Upper lobe of left lung (tissue), 6 donors: ENCODE results near the gene EP300. TPM values are rescaled to one million over a fixed set of nuclear protein-coding genes. Genes with fewer than 3 reads are reported as not detected.
"Not testable (repeated sequence)": the region's sequence is repeated elsewhere in the genome, so short reads cannot be mapped to it uniquely, and the experiment has no call there.

Experiments used
- ATAC-seq, 2 donors: fragments of 200-7000 bp; cut with Tn5 transposase; one replicate each; pipeline ENCODE4 v1.9.1; 2022; ENCODE audit warnings: mild to moderate bottlenecking in 2 of 2, moderate library complexity in 2 of 2; ENCODE audit not compliant: low FRiP score in 2 of 2
- DNase-seq, 2 donors: peaks; one replicate each; pipeline ENCODE4 v3.0.0-alpha.2; 2019 to 2020
- H3K27ac ChIP-seq, 4 donors: fragments of 200-600 bp; sonication (generic); one replicate each; pipeline ENCODE4 v1.5.1; 2016 to 2019
- H3K27me3 ChIP-seq, 4 donors: fragments of 200-600 bp; sonication (generic); one replicate each; pipeline ENCODE4 v1.5.1; 2017 to 2019
- H3K36me3 ChIP-seq, 4 donors: fragments of 200-600 bp; sonication (generic); one replicate each; pipeline ENCODE4 v1.5.1; 2016 to 2019
- H3K4me1 ChIP-seq, 4 donors: fragments of 200-600 bp; sonication (generic); one replicate each; pipeline ENCODE4 v1.5.1; 2018 to 2019
- H3K4me3 ChIP-seq, 4 donors: fragments of 200-600 bp; sonication (generic); one replicate each; pipeline ENCODE4 v1.5.1; 2017 to 2019; ENCODE audit warnings: mild to moderate bottlenecking in 2 of 4, moderate library complexity in 1 of 4
- H3K9me3 ChIP-seq, 4 donors: fragments of 200-600 bp; sonication (generic); one replicate each; pipeline ENCODE4 v1.5.1; 2018 to 2019
- EP300 ChIP-seq, 4 donors: sonication (generic); formaldehyde crosslinking; IDR thresholded peaks; one replicate each; pipeline ENCODE4 v1.5.1; 2017; ENCODE audit warnings: antibody characterized with exemption in 4 of 4, control low read depth in 2 of 4
- POLR2A ChIP-seq, 4 donors: fragments of 450-650 bp; IDR thresholded peaks; one replicate each; pipeline ENCODE4 v1.5.1; 2016 to 2017; ENCODE audit warnings: antibody characterized with exemption in 4 of 4, mild to moderate bottlenecking in 2 of 4
- POLR2AphosphoS5 ChIP-seq, 2 donors: sonication (generic); formaldehyde crosslinking; IDR thresholded peaks; one replicate each; pipeline ENCODE4 v1.5.1; 2017; ENCODE audit warnings: antibody characterized with exemption in 2 of 2
- WGBS, 2 donors: methylation state at CpG; one replicate each; pipeline ENCODE4 v1.1.5; 2017 to 2018; 5-methylcytosine and 5-hydroxymethylcytosine counted together
- total RNA-seq, 6 donors: library from RNA; depleted of rRNA in 4 of 6; stranded (reverse); fragments of >200 nt in 4 of 6; gene quantifications; one replicate each; pipeline versions ENCODE4 v1.1.0 to v1.2.1, GENCODE V29; 2016 to 2021
- TF ChIP-seq, protein P1 (sequence below), 6 experiments: fragments of 450-650 bp in 4 of 6; fragments of 200-600 bp in 2 of 6; sonication (generic) in 2 of 6; IDR thresholded peaks; one replicate each; pipeline ENCODE4 v1.5.1; 2016 to 2019; ENCODE audit warnings: antibody characterized with exemption in 6 of 6
- donor health status: DM: no; HTN: no; CAD: no; lungs with moderate emphysema.
- donor health status: DM: no; HTN: yes; CAD: no; lungs with severe emphysema.

Gene EP300
- total RNA-seq = 100 to 1,000 TPM in 2 of 6 donors, 10 to 100 TPM in 4; 66.3 to 257 (median 86.1) TPM

DNA sequence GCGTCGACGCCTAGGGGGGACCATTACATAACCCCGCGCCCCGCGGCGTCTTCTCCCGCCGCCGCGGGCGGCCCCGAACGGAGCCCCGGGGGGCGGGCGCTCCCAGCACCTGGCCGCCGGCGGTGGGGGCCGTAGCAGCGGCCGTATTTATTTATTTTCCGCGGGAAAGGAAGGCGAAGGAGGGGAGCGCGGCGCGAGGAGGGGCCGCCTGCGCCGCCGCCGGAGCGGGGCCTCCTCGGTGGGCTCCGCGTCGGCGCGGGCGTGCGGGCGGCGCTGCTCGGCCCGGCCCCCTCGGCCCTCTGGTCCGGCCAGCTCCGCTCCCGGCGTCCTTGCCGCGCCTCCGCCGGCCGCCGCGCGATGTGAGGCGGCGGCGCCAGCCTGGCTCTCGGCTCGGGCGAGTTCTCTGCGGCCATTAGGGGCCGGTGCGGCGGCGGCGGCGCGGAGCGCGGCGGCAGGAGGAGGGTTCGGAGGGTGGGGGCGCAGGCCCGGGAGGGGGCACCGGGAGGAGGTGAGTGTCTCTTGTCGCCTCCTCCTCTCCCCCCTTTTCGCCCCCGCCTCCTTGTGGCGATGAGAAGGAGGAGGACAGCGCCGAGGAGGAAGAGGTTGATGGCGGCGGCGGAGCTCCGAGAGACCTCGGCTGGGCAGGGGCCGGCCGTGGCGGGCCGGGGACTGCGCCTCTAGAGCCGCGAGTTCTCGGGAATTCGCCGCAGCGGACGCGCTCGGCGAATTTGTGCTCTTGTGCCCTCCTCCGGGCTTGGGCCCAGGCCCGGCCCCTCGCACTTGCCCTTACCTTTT, at the start of gene EP300:
TSS of gene EP300 (plus strand) at position 570 of the 795 bp plus-strand sequence. CDS start 413 bp downstream, outside the sequence.
- H3K4me3 ChIP-seq = peak within 1 kb of the TSS; percentile 68 to 91 (median 88)
- TF ChIP-seq EP300 (IDR thresholded peaks at IDR 0.05) = peak in 1 of 4 donors; percentile 39
- TF ChIP-seq POLR2A (IDR thresholded peaks at IDR 0.05) = peak in 3 of 4 donors; percentile 58 to 84 (median 79)
- peak; percentile 87 to 91 for TF ChIP-seq POLR2AphosphoS5 (IDR thresholded peaks at IDR 0.05)
- TF ChIP-seq, protein P1, sequence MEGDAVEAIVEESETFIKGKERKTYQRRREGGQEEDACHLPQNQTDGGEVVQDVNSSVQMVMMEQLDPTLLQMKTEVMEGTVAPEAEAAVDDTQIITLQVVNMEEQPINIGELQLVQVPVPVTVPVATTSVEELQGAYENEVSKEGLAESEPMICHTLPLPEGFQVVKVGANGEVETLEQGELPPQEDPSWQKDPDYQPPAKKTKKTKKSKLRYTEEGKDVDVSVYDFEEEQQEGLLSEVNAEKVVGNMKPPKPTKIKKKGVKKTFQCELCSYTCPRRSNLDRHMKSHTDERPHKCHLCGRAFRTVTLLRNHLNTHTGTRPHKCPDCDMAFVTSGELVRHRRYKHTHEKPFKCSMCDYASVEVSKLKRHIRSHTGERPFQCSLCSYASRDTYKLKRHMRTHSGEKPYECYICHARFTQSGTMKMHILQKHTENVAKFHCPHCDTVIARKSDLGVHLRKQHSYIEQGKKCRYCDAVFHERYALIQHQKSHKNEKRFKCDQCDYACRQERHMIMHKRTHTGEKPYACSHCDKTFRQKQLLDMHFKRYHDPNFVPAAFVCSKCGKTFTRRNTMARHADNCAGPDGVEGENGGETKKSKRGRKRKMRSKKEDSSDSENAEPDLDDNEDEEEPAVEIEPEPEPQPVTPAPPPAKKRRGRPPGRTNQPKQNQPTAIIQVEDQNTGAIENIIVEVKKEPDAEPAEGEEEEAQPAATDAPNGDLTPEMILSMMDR (IDR thresholded peaks at IDR 0.05) = peak; percentile 20 to 70 (median 58)
- H3K36me3 ChIP-seq = no peaks in the 10 kb centered on the region
- peaks cover 27 to 47% (median 30%) of the 10 kb centered on the region in 4 donors for H3K4me1 ChIP-seq
- H3K27ac ChIP-seq = peak within 1 kb of the TSS; percentile 99 to 100 (median 100)
- DNase-seq = peak; percentile 91 to 95
- H3K27me3 ChIP-seq = no peaks in the 10 kb centered on the region
- 0 to 1% methylated on average over 4 to 34 of the region's 112 CpGs for WGBS, 2 donors
- ATAC-seq = peak; percentile 72 to 79
- H3K9me3 ChIP-seq = no peaks in the 10 kb centered on the region

DNA sequence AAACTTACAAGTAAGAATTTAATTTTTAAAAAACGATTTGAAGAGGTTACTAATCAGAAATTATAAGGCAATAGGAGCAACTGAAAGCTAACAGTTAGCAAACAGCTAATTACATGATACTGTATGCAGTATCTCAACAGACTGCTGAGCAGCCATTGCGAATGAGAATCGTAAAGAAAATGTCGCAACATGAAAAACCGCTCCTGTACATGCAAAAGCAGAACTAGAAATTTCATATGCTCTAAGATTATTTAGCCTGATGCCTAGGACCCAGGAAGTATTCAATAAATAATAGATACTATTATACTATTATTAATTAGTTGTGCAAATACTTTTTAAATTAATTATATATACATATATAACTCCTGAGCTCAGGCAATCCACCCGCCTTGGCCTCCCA, 48.7 kb upstream of the EP300 start:
- ATAC-seq = no peak
- TF ChIP-seq, protein P1 (IDR thresholded peaks at IDR 0.05) = no peak
- TF ChIP-seq POLR2AphosphoS5 (IDR thresholded peaks at IDR 0.05) (no peak), EP300 (IDR thresholded peaks at IDR 0.05) (no peak), POLR2A (IDR thresholded peaks at IDR 0.05) (no peak)

DNA sequence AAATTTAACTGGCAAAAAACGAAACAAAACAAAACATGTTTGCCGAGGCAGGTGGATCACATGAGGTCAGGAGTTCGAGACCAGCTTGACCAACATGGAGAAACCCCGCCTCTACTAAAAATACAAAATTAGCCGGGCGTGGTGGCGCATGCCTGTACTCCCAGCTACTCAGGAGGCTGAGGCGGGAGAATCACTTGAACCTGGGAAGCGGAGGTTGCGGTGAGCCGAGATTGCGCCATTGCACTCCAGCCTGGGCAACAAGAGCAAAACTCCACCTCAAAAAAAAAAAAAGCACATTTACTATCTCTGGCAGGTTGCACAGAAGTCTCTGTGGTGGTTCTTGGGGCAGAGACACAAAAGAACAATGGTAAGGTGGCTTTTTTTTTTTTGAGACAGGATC, 46.8 kb upstream of the EP300 start:
- 64 to 89% methylated on average over 12 of the region's 12 CpGs for WGBS, 2 donors
- H3K27ac ChIP-seq, H3K4me3 ChIP-seq, H3K9me3 ChIP-seq, ATAC-seq, H3K27me3 ChIP-seq, DNase-seq, H3K36me3 ChIP-seq: not testable (repeated sequence)
- peaks cover 0 to 14% (median 7%) of the 10 kb centered on the region in 4 donors for H3K4me1 ChIP-seq

More for the DNA sequence above, 48.7 kb upstream of the EP300 start:
- Histone ChIP-seq H3K36me3 (no peaks in the 10 kb centered on the region), H3K27ac (no peak overlapping the region), H3K4me3 (no peak overlapping the region), H3K9me3 (no peaks in the 10 kb centered on the region), H3K4me1 (peaks cover 0 to 9% (median 5%) of the 10 kb centered on the region in 4 donors), H3K27me3 (no peaks in the 10 kb centered on the region)
- peak in 1 of 2 donors; percentile 41 for DNase-seq
- WGBS, 2 donors = 53 to 68% methylated on average over 6 of the region's 6 CpGs

DNA sequence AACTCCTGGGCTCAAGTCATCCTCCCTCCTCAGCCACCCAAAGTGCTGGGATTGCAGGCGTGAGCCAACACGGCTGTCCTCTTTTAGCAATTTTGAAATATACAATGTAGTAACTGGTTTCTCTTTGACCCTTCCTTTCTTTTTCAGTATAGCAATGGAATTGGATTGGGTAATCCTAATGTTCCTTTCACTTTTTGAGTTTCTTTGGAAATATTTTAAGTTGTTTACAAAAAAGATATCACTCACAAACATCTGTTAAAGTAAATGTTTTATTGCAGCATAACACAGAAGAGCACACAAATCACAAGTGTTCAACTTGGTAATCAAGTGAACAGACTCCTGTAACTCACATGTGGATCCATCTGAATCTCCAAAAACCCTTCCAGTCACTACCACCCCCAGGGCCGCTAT, 44.6 kb upstream of the EP300 start:
- Histone ChIP-seq H3K27ac (peak overlapping the region in 3 of 4 donors; percentile 27 to 69 (median 60)), H3K27me3 (no peaks in the 10 kb centered on the region), H3K4me1 (peaks cover 0 to 14% (median 7%) of the 10 kb centered on the region in 4 donors), H3K9me3 (no peaks in the 10 kb centered on the region), H3K36me3 (no peaks in the 10 kb centered on the region), H3K4me3 (no peak overlapping the region)
- TF ChIP-seq, protein P1 (IDR thresholded peaks at IDR 0.05) = no peak
- TF ChIP-seq POLR2A (IDR thresholded peaks at IDR 0.05) (no peak), POLR2AphosphoS5 (IDR thresholded peaks at IDR 0.05) (no peak), EP300 (IDR thresholded peaks at IDR 0.05) (peak in 1 of 4 donors; percentile 5)
- WGBS, 2 donors = 60 to 66% methylated on average over 3 of the region's 3 CpGs
- DNase-seq (no peak), ATAC-seq (no peak)

DNA sequence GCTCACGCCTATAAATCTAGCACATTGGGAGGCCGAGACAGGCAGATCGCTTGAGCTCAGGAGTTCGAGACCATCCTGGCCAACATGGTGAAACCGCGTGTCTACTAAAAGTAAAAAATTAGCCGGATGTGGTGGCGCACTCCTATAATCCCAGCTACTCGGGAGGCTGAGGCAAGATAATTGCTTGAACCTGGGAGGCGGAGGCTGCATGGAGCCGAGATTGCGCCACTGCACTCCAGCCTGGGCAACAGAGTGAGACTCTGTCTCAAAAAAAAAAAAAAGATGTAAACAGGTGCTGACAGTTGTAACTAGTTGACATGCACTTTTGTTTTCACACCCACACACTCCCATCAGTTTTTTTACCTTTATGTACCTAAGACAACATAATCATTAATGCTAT, 44.0 kb upstream of the EP300 start:
- H3K27me3 ChIP-seq, H3K9me3 ChIP-seq, ATAC-seq, DNase-seq, H3K36me3 ChIP-seq: not testable (repeated sequence)
- Histone ChIP-seq H3K4me1 (peaks cover 0 to 14% (median 7%) of the 10 kb centered on the region in 4 donors), H3K4me3 (peak overlapping the region in 3 of 4 donors; percentile 3 to 26 (median 16)), H3K27ac (peak overlapping the region; percentile 27 to 69 (median 48))
- whole genome bisulfite sequencing, 2 donors = 82 to 90% methylated on average over 12 of the region's 12 CpGs
